ENCODE measurements around the gene ELMO2.

- TF ChIP-seq CTCF (IDR thresholded peaks at IDR 0.05) (no peak), POLR2AphosphoS5 (IDR thresholded peaks at IDR 0.05) (no peak)
These were observed 18.1 kb downstream of the ELMO2 start for GRCh38 chr20:46388201-46388836.

All from prostate gland (tissue), 2 donors.